GM21576 (cell line): ENCODE data around the gene FOXL2NB.
"Not testable (repeated sequence)": the region's sequence is repeated elsewhere in the genome, so short reads cannot be mapped to it uniquely, and the experiment has no call there.

Source experiments
- ATAC-seq: cut with Tn5 transposase; IDR thresholded peaks from one replicate; pipeline ENCODE4 v1.9.1; 2021; ENCODE audit warnings: mild to moderate bottlenecking, moderate library complexity; ENCODE audit not compliant: unreplicated experiment

The FOXL2NB gene

GRCh38 chr3:138946663-138947494 lies at the start of gene FOXL2NB, which contains the start of gene FOXL2:
Gene FOXL2NB, plus strand, starts transcription at chr3:138947217. Its CDS starts 148 bp downstream, at chr3:138947365.
Gene FOXL2, minus strand, starts transcription at chr3:138947137. Its CDS starts 415 bp downstream, at chr3:138946722.
- ATAC-seq = no peak

- no peak for ATAC-seq
Observed at GRCh38 chr3:138898301-138898700, 48.7 kb upstream of the FOXL2NB start.

GRCh38 chr3:138898708-138899107 lies 48.3 kb upstream of the FOXL2NB start:
- no peak for ATAC-seq

GRCh38 chr3:138899351-138899991 lies 47.5 kb upstream of the FOXL2NB start:
- ATAC-seq = no peak

- no peak for ATAC-seq
Observed at GRCh38 chr3:138901567-138901966, 45.5 kb upstream of the FOXL2NB start.

DNA sequence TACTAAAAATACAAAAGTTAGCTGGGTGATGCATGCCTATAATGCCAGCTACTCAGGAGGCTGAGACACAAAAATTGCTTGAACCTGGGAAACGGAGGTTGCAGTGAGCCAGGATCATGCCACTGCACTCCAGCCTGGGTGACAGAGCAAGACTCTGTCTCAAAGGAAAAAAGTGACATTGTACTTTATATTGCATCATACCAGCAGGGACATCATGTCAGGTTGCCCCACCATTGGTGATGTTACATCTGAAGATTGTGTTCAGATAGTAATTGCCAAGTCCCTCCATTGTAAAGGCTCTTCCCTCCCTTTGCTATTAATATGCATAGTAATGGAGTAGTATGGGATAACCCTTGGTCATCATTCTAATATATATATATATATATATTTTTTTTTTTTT lies 44.8 kb upstream of the FOXL2NB start:
- no peak for ATAC-seq

DNA sequence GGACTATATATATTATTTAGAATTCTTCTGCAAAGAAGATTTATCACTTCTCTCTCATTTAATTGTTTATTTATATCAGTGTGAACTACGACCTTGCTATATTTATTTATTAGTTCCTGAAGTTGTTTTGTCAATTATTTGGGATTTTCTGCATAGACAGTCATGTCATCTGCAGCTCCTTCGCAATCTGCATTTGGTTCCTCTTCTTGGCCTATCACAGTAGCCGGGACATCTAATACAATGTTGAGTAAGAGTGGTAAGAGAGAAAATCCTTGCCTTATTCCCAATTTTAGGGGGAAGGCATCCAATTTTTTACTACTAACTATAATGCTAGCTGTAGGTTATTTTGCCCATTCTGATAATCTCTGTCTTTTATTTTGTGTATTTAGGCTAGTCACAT lies 39.5 kb upstream of the FOXL2NB start:
- ATAC-seq = no peak

GRCh38 chr3:138908846-138909245 lies 38.2 kb upstream of the FOXL2NB start:
- ATAC-seq = no peak

DNA sequence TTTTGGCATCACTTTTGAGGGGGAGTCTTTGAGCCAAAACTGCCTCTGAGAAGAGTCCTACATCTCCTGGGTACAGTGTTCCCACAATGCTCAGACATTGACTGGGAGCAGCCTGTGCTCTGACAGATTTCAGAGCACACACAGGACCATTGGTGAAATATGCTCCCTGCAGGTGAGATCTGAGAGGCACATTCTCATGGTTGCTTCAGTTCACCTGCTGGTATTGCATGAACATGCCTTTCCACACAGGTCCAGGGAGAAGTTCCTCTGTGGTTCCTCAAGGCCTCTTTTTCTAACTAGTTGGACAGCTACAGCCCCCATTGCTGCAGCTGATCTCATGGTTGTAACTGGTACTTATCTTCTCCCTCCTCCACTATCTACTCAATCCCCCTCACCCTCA lies 37.1 kb upstream of the FOXL2NB start:
- no peak for ATAC-seq

GRCh38 chr3:138911621-138912020 lies 35.4 kb upstream of the FOXL2NB start:
- no peak for ATAC-seq

DNA sequence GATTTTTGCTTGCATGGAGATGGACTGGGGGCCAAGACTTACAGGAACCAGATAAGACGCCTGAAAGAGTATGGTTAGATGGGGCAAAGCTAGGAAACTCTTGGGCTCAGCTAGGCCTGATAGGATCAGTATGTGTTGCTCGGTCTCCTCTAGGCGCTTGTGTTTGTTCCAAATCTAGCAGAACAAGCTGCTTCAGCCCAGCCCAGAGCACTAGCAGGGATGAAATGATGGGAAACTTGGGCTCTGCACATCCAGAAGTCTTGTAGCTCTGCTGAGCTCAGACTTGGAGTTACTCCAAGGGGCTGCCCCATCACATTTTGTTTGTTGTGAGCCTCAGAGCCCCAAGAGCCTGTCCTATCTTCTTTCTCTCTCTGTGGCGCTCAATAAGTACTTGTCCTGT lies 34.8 kb upstream of the FOXL2NB start:
- no peak for ATAC-seq

- ATAC-seq = no peak
Observed at GRCh38 chr3:138913766-138914165, 33.3 kb upstream of the FOXL2NB start.

DNA sequence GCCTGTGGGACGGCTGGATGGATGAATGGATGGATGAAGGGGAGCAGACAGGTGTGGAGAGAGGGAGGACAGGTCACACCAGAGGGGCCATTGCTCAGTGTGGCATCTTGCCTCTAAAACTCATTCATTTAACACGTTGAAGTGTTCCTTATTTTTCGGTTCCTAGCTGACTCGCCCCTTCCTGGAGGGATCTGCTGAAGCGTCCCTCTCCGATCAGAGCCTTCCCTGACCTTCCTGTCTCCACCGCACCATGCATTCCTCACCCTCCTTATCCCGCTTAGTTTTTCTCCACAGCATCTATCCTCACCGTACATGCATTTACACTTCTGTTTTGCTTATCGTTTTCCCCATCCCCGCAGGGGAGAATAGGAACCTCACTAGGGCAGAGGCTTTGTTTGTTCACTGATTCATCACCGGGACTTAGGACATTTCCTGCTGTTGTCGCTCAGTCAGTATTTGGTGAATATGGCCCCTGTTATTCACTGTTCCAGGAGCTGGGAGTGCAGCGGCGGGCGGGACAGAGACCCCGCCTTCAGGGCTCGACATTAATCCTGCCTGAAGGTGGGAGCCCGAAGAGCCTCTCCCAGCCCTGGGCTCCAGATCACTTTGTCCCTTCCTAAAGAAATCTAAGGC lies 32.0 kb upstream of the FOXL2NB start:
- peak; percentile 7 for ATAC-seq

DNA sequence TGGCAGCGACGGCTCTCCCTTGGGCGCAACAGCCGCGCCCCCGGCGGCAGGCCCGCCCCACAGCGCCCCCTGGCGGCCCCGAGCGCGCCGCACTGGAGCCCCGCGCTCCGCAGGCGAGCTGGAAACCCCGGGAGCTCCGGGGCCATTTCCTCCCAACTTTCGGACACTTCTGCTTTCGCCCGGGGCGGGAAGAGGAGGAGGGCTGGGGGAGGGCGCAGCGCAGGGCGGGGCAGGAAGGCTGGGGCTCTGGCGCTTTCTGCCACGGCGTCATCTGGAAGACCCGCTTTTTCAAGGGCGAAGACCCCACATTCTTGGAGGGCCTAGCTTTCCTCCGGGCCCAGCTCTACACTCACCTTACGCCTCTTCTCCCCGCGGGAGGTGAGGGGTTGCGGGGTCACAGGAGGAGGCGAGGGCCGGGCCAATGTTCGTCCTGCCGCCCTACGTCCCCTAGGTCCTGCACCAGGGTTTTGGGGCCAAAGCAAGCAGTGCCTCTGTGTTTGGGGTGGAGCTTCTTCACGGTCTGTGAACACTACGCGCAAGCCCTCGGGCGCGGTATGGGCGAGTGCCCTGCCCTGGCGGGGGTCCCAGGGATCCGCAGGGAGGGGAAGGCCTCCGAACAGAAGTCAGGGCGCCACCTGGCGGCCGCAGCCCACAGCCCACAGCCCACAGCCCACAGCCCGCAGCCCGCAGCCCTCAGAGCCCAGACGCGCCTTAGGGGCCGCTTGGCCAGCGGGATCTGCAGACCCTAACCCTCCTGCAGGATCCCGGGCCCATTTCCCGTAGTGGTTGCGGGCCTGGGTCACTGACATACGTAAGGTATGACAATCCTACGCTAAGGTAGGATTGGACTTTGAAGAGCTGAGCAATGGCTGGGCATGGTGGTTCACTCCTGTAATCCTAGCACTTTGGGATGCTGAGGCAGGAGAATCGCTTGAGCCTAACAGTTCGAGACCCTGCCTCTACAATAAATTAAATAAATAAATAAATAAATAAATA lies 31.2 kb upstream of the FOXL2NB start:
- peak; percentile 87 for ATAC-seq

- ATAC-seq = no peak
Observed at GRCh38 chr3:138916824-138917223, 30.2 kb upstream of the FOXL2NB start.

DNA sequence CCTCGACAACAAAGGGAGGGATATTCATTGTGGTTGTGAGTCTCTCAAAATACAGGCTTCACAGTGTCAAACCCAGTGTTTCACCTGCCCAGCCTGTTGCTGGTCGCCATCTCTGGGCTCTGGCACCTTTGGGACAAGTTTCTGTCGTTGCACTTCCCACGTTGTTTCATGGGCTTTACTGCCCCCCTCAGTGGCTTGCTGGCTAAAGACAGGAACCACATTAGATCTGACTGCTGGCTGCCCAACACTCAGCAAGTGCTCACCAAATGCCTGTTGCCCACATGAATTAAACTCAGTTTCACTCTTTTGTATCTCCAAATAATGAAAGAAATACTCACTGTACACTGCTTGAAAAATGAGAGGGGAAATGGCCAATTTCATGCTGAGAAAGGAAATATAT lies 27.7 kb upstream of the FOXL2NB start:
- no peak for ATAC-seq

DNA sequence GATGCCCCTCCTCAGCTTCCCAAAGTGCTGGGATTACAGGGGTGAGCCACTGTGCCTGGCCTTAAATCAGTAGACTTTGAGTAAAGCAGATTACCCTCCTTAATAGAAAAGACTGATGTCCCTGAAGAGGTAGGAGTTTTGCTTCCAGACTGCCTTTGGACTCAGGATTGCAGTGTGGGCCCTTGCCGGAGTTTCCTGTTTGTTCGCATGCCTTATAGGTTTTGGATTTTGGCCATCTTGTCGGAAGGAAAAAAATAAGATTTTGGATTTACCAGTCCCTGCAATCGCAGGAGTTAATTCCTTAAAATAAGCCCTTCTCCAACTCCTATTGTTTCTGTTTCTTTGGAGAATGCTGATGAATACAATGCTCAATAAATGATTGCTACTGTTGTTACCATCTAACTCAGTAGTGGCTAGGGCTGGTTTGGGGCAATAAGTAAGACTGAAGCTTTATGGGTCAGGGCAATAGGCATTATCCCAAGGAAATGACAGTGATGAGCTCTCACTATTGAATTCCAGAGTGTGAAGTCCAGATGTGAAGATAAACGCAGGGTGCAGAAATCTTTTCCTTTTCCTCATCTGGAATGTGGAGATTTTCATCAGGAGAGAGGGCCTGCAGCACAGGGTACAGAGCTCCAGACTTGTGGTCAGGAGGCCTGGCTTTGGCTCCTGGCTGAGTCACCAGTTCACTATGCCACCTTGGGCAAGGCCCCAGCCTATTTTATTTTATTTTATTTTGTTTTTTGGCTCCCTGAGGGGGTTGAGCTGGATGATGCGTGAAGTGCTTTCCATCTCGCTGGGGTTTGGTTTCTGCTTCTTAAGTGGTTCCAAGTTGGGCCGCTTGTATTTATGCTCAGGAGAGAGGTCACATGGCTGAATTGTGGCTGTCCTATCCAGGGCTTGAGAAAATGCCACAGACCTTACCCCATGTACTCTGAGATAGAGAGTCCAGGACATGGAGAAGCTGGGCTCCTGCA lies 25.4 kb upstream of the FOXL2NB start:
- ATAC-seq = no peak

DNA sequence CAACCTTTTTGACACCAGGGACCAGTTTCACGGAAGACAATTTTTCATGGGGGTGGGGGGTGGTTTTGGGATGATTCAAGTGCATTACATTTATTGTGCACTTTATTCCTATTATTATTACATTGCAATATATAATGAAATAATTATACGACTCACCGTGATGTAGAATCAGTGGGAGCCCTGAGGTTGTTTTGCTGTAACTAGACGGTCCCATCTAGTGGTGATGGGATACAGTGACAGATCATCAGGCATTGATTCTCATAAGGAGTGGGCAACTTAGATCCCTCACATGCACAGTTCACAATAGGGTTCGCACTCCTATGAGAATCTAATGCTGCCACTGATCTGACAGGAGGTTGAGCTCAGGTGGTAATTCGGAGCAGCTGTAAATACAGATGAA lies 24.6 kb upstream of the FOXL2NB start:
- ATAC-seq = not testable (repeated sequence)

- peak; percentile 85 for ATAC-seq
Observed at GRCh38 chr3:138923531-138923994, 23.5 kb upstream of the FOXL2NB start.
